ENCODE data around the gene KIF26B. TPM values are rescaled to one million over a fixed set of nuclear protein-coding genes. Genes with fewer than 3 reads are reported as not detected.

Gene KIF26B
- total RNA-seq, 1 experiment from 2014 or later: 0.04 TPM

DNA sequence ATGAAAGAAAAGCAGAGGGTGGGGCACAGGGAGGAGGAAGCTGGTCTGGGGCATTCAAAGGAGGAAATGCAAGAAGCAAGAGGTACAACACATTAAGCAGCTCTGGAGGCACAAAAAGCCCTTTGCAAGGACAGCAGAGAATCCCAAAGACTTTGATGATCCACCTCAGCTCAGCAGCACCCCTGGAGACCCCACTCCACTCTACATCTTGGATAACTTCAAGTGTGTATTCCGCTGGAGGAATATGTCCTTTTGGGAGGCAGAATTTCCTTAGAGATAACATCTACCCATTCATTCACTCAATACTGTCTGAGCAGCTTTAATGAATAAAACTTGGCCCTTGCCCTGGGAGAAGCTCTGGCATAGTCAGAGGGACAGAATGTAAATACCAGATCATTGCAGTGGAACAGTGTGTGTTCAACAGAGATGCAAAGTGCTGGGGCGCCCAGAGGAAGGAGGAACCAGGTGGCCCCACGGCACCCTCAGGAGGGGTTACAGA lies 599.7 kb downstream of the KIF26B start:
- DNase-seq (no peak), ATAC-seq (no peak)
- Histone ChIP-seq H2AFZ (ENCODE audit: low read length) (no peak overlapping the region), H3K9ac (ENCODE audit: low read length) (no peak overlapping the region), H3K4me3 (ENCODE audit: low read length) (no peak overlapping the region), H4K20me1 (ENCODE audit: low read length) (no peaks in the 10 kb centered on the region), H3K27ac (ENCODE audit: low read length) (no peak overlapping the region), H3K27me3 (ENCODE audit: low read length) (no peaks in the 10 kb centered on the region), H3K79me2 (ENCODE audit: low read length) (no peaks in the 10 kb centered on the region), H3K9me2 (replicated peaks; ENCODE audit: low read length) (no peaks in the 10 kb centered on the region), H3F3A (ENCODE audit: low read length, unreplicated experiment) (no peaks in the 10 kb centered on the region), H3K36me3 (ENCODE audit: low read depth, low read length) (no peaks in the 10 kb centered on the region), H3K4me2 (ENCODE audit: low read length) (no peak overlapping the region), H3K4me1 (ENCODE audit: insufficient read depth, low read length) (no peaks in the 10 kb centered on the region), H3K9me3 (ENCODE audit: low read length) (no peaks in the 10 kb centered on the region)
- TF ChIP-seq, protein P1, sequence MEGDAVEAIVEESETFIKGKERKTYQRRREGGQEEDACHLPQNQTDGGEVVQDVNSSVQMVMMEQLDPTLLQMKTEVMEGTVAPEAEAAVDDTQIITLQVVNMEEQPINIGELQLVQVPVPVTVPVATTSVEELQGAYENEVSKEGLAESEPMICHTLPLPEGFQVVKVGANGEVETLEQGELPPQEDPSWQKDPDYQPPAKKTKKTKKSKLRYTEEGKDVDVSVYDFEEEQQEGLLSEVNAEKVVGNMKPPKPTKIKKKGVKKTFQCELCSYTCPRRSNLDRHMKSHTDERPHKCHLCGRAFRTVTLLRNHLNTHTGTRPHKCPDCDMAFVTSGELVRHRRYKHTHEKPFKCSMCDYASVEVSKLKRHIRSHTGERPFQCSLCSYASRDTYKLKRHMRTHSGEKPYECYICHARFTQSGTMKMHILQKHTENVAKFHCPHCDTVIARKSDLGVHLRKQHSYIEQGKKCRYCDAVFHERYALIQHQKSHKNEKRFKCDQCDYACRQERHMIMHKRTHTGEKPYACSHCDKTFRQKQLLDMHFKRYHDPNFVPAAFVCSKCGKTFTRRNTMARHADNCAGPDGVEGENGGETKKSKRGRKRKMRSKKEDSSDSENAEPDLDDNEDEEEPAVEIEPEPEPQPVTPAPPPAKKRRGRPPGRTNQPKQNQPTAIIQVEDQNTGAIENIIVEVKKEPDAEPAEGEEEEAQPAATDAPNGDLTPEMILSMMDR (conservative IDR thresholded peaks at IDR 0.05; ENCODE audit: low read depth, low read length): no peak
- TF ChIP-seq EZH2phosphoT487 (IDR thresholded peaks at IDR 0.05; ENCODE audit: borderline replicate concordance, low read length) (no peak), EZH2 (IDR thresholded peaks at IDR 0.05; ENCODE audit: low read length, unreplicated experiment) (no peak)
- ChIA-PET POLR2A (ENCODE audit: unreplicated experiment) (no interaction called here), CTCF (no interaction called here)
- no TSS peak for BruUV-seq (replicated peaks)
- intact Hi-C loops (cut with micrococcal nuclease): no loop called here
